MM.1S (cell line): ENCODE data around the gene ZBTB4.

Experiments
- CTCF ChIP-seq: fragments of 300-600 bp; sonication (generic); IDR thresholded peaks from 2 replicates; pipeline ENCODE4 v1.5.1; 2016; ENCODE audit warnings: antibody characterized with exemption, low read length, mixed read lengths
- EZH2 ChIP-seq: fragments of 300-600 bp; sonication (generic); optimal IDR thresholded peaks from 2 replicates; pipeline ENCODE3; 2017; ENCODE audit warnings: low read depth, mild to moderate bottlenecking, antibody characterized with exemption, low read length, mixed read lengths
- EZH2phosphoT487 ChIP-seq: fragments of 300-600 bp; sonication (generic); IDR thresholded peaks from 2 replicates; pipeline ENCODE4 v1.6.1; 2018; ENCODE audit warnings: antibody characterized with exemption, low read length

GRCh38 chr17:7490144-7490543, 10.7 kb upstream of the ZBTB4 start:
- TF ChIP-seq CTCF (no peak), EZH2phosphoT487 (no peak), EZH2 (no peak)
